HG03571 (cell line): Measurements from ENCODE around the gene SOWAHB.
"Not testable (repeated sequence)": the region's sequence is repeated elsewhere in the genome, so short reads cannot be mapped to it uniquely, and the experiment has no call there.

Source experiments
- ATAC-seq: cut with Tn5 transposase; IDR thresholded peaks from one replicate; pipeline ENCODE4 v1.9.1; 2021; ENCODE audit not compliant: unreplicated experiment

Gene SOWAHB

DNA sequence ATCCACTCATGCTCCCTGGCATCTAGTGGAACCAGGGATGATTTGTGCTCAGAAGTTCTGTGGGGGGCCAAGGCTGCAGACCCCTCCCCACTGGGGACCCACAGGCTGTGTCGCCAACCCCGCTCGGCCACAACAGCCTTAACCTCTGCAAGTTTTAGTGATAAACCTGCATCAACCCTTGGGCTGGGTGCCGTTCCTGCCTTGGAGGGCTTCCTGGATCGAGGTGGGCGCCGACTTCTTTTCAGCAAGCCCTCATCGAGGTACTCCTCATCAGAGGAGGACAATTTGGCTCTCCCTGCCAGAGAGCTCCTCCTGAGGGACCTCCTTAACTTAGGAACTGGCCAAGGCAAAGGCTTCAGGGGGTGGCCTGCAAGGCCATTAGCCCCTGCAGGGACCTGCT, 1.9 kb downstream of the SOWAHB start:
- no peak for ATAC-seq

DNA sequence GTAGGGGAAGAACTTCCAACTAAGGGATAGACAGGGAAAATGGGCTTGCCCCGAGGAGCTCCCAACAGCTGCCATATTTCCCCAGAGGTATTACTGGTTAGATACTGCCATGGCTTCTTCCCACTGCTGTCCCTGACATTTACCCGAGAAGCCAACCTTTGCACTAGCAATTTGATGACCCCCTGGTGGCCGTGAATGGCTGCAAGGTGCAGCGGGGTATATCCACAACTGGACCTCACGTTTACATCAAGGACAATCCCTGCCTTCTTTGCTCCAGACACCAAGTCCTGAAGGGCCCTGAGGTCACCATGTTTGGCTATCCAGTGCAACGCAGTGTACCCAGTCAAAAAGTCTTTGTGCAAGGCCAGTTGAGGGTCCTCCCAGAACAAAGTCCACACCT, 2.3 kb downstream of the SOWAHB start:
- ATAC-seq: no peak

DNA sequence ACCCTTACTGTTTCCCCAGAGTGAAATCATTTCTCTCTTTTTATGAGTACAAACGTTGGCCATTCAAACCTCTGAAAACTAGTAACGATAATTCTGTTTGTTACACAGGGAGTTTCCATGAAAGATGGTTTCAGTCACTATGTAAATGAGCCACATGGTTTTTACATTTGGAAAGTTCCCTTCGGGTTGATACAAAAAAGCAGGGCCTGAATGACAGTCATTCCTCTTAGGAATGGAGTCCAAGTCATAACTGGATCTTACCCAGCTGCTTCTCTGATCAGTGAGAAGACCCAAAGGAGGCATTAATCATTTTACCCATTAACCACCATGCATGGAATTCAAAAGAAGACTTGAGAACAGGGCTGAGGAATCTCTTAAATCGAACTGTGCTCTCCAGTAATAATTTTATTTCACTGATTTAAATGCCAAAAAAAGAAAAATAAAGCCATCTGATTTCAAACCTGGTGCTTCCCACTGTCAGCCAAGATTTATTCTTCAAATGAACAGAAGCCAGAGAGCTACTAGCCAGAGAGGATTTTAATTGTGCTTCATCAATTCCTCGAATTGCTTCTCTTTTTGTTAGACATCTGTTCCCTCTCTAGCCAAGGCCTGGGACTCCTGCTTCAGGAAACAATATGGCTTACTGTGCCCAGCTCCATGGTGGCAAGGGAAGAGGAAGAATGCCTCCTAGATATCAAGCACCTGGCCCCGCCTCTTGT, 3.2 kb downstream of the SOWAHB start:
- ATAC-seq: no peak

DNA sequence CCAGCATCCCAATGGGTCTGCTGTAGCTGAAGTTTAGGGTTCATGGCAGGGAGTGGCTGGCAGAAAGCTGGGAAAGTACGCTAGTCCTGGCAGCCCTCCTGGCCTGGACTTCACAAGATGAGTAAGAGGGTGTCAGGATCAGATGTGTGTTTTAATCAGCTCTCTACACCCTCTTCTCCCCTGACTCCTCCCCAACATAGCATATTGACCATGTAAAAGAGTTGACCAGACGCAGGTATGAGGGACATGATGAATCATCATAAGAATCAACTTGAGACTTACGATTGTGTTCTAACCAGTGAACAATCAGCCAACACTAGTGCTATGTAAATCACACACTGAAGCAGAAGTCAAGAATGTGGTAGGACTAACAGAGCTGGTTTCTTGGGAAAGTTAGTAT, 5.3 kb downstream of the SOWAHB start:
- no peak for ATAC-seq

DNA sequence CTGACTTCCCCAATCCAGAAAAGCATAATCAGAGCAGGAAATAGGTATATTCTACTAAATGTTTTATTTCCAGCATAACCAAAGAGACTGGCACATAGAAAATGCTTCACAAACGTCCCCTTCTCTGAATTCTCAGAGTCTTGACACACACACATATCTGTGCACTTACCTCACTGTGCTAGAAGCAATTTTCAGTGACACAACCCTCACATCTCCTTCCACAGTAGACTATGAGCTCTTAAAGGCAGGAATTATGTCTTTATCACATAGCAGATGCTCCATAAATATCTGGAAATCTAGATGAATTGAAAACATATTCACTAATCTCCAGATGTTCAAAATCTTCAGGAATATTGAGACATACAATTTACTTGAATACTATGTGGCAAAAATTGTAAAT, 5.9 kb downstream of the SOWAHB start:
- ATAC-seq: no peak

DNA sequence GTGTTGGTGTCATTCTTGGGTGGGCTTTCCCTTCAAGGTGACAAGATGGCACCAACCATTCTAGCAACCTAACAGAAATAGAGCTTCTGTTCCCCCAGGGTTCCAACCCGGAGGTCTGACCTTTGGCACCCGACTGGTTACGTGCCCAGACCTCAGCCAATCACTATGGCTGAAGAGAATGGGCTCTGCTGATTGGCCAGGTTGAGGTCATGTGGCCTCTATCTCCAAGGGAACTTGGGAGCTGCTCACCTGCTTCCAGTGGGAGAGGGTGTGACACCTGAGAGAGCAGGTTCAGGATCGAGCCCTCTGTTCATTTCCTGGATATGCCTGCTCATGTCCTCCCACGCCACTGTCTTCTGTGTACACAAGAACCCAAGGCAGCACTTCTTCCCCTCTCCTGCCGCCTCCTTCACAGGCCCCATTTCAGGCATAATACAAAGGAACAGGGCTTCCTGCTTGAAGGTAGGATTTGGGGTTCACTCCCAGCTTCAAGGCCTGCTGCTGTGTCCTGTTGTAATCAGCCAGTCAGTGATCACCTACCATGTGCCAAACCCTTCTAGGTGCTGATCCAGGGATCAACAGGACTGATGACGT, 11.0 kb downstream of the SOWAHB start:
- no peak for ATAC-seq

DNA sequence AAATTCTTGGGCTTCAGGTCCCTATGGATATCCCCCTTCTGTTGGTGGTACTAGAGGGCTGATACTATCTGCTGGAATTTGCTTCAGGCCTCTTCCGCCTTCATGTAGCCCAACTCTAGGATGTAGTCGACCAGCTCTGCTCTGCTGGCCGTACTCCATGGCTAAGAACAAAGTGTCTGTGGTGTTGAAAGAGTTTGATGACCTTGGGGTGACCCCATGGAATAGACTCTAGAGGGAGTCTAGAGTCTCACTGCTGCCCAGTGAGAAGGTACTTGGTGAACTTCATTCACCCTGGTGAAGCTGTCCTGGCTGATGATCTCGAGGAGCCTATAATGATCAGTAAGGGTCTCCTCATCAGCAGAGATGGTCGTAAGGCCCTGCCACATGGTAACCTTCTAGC, 11.7 kb downstream of the SOWAHB start:
- no peak for ATAC-seq

DNA sequence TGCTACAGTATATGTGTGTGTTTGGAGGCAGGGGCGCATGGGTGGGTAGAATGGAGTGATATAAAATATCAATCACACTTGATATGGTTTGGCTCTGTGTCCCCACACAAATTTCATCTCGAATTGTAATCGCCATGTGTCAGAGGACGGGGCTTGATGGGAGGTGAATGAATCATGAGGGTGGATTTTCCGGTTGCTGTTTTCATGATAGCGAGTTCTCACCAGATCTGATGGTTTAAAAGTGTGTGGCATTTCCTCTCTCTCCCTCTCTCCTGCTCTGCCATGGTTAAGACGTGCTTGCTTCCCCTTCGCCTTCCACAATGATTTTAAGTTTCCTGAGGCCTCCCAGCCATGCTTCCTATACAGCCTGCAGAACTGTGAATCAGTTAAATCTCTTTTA, 14.8 kb downstream of the SOWAHB start:
- ATAC-seq: no peak

DNA sequence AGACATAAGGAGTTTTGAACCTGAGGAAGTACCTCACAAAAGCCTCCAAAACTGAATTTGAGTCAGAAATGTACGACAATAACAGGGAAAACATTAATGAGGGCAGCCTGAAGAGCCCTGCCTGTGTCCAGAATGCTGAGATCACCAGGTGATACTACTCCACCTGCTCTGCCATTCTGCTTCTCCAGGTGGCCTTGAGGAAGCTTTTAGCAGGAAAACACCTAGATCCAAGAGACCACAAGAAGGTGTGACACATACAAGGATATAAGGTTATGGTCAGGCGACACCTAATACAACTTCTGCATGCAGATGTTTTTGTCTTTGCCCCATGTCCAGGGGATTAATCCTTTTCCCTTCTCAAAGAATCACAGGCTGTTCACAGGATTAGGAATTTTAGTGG, 15.3 kb downstream of the SOWAHB start:
- no peak for ATAC-seq

DNA sequence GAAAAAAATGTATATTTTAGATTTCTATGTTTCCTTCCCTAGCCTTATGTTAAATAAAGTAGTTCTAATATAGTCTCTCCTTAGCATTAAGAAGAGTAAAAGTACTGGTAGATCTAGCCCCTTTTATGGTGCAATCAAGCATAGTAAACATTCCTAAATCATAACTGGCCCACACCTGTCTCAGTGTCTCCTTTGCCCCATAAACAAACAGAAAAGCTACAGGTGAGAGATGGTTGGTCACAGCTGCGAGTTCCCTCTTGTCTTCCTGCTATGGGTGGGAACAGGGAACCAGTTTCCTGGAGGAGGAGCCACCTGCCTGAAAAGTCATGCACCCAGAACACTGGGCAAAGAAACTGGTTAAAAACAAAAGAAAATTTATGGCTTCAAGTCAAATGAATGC, 16.6 kb downstream of the SOWAHB start:
- no peak for ATAC-seq

DNA sequence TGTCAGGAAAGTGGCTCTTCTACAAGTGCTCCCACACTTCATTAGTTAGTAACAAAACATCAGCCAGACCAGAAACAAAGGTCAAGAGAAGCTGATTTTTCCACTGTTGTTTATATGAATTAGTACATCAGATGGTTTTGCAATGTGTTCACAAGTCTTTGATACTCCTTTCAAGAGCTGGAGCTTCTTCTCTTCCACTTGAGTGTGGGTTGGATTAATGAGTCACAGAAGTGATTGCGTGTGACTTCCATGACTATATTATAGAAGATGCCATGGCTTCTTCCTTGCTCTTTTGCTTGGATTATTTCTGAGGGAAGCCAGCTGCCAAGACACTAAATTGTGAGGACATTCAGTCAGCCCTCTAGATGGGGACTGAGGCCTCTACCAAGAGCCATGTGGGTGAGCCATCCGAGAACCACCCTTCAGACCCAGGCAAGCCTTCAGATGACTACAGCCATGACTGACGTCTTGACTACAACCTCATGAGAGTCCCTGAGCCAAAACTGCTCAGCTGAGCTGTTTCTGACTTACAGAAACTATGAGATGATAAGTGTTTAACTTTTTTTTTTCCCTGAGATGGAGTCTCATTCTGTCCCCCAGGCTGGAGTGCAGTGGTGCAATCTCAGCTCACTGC, 18.1 kb downstream of the SOWAHB start:
- ATAC-seq: no peak

DNA sequence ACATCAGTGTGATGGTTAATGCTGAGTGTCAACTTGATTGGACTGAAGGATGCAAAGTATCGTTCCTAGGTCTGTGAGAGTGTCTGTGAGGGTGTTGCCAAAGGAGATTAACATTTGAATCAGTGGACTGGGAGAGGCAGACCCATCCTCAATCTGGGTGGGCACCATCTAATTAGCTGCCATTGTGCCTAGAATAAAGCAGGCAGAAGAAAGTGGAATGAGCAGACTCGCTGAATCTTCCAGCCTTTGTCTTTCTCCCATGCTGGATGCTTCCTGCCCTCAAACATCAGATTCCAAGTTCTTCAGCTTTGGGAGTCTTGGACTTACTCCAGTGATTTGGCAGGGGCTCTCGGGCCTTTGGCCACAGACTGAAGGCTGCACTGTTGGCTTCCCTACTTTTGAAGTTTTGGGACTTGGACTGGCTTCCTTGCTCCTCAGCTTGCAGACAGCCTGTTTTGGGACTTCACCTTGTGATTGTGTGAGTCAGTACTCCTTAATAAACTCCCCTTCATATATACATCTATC, 19.2 kb downstream of the SOWAHB start:
- not testable (repeated sequence) for ATAC-seq

DNA sequence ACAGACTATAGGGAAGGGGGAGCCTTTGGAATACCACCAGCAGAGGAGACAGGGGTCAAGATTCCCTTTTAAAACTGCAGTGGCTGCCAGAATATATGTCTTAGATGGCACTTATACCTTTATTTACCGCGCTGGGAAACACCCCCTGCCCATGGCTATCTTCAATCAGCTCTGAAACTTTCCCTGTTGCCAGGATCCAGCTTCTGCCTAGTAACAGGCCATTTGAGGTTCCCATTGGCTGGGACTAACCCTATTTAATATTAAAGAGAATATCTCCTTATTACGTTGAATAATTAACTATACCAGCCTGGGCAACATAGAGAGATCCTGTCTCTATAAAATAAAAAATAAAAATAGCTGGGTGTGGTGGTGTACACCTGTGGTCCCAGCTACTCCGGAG, 23.8 kb downstream of the SOWAHB start:
- no peak for ATAC-seq

DNA sequence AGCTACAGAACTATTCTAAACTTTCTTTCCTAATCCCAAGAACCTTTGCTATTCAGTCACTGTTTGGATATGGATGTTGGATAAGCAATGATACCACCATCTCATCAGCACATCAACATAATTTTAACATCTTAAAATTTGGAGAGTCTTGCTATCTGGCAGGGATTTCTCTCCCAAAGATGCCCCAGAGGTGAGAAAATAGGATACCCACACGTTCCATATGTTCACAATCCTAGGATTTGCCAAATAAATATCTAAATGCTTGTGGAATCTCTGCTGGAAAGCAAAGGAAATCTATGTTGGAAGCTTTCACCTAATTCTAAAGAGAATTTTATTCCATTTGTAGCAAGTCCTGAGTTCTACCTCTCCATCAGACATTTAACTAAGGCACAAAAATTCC, 24.4 kb downstream of the SOWAHB start:
- no peak for ATAC-seq

DNA sequence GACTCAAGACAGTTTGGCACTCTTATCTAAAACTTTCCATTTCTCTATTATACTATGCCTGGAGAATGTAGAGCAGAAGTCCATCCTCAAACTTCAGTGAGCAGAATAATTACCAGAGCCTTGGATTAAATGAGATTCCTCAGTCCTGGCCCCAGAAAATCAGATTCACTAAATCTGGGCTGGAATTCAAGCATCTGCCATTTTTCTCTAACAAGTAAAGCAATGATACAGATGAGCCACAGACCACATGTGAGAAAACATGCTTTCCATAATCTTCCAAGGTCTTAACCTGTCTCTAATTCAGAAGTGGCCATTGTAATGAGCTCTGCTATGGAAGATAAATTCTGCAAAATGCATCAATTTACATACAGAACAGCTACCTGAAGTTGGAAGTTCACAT, 25.4 kb downstream of the SOWAHB start:
- no peak for ATAC-seq

DNA sequence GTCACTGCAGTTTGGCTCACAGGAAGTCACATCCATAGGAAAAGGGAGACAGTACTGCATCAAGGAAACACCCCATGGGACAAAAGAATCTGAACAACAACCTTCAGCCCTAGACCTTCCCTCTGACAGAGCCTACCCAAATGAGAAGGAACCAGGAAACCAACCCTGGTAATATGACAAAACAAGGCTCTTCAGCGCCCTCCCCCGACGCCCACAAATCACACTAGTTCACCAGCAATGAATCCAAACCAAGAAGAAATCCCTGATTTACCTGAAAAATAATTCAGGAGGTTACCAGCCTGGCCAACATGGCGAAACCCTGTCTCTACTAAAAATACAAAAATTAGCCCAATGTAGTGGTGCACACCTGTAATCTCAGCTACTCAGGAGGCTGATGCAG, 29.2 kb downstream of the SOWAHB start:
- ATAC-seq: not testable (repeated sequence)

DNA sequence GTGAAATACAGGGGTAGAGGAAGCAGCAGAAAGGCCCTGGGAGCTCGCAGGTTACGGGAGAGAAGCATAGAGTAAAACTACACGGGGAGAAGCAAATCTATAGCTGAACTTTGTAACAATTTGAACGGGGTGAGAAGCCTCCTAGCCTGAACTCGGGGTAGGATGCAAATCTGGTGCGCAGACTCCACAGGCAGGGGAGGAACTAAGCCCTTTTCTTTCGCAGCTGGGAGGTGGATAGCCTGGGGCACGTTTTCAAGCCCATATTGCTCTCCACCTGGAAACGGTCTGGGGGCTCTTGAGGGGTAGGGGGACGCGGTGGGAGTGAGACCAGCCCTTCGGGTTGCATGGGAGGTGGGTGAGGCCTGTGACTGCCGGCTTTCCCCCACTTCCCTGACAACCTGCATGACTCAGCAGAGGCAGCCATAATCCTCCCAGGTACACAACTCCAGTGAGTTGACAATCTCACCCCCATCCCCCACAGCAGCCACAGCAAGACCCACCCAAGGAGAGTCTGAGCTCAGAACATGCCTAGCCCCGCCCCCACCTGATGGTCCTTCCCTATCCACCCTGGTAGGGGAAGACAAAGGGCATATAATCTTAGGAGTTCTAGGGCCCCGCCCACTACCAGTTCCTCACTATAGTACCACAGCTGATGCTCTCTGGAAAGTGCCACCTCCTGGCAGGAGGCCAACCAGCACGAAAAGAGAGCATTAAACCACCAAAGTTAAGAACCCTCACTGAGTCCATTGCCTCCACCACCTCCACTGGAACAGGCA, 29.9 kb downstream of the SOWAHB start:
- no peak for ATAC-seq

DNA sequence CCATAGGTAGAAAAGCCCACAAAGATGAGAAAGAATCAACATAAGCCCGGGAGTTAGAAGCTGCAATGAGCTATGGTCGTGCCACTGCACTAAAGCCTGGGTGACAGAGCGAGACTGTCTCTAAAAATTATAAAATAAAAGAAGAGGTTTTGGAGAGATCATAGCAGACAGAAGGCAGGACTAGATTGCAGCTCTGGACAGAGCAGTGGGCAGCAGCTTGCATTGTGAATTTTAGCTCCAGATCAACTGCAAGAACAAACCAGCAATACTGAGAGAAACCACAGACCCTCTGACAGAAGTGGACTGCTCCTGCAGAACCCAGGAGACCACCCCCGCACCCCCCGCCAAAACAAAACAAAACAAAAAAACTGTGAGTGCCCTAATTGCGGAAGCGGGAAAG, 30.6 kb downstream of the SOWAHB start:
- ATAC-seq: no peak

DNA sequence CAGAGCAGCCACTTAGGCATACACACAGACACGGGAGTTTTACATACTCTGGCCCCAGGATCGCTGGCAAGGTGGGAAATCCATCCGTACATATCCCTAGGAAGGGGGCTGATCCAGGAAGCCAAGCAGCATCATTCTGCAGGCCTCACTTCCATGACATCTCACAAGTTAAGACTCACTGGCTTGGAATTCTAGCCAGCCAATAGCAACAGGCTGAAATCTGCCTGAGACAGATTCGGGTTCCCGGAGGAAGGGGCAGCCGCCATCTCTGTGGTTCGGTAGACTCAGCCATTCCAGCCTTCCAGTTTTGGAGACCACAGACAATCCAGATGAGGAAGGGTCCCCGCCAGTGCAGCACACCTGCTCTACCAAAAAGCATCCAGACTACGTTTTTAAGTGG, 31.3 kb downstream of the SOWAHB start:
- ATAC-seq: no peak

DNA sequence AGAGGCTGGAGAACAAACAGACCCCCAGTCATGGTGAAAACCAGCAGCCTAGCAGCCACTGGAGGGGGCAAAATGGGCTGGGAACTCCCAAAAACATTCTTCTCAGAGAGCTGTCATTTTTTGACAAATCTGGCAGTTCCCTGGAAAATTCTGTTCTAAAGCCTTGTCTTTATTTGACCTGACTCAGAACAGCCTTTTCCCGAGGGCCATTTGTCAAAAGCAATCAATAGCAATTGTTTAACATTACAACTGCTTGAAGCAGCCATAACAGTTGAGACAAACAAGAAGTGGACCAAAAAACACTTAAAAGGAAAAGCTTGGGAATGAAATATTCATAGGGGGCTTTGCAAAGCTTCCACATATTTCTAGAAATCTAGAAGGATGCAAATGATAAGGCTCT, 39.6 kb downstream of the SOWAHB start:
- no peak for ATAC-seq

DNA sequence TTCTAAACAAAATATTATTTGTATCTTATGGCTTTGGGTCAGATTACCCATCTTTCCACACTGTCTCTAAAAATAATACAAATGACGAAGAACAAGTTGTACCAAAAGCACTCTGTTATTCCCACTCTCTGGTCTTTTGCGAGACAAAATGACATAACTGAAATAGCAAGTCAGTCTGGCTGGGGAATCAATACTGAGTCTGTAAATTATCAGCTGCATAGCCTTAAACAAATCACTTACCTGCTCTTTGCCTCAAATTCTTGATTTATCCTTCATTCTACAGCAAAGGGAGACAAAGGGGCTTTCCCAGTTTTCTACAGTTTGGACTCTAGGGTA, 40.9 kb downstream of the SOWAHB start:
- ATAC-seq: no peak
